HG02759 (cell line): ENCODE measurements around the gene MMRN2.

Source experiments
- ATAC-seq: cut with Tn5 transposase; IDR thresholded peaks from one replicate; pipeline ENCODE4 v1.9.1; 2021; ENCODE audit warnings: mild to moderate bottlenecking, moderate library complexity; ENCODE audit not compliant: unreplicated experiment

MMRN2 gene

GRCh38 chr10:86888585-86889381 lies 68.6 kb downstream of the MMRN2 start:
- ATAC-seq: peak; percentile 99
